Testis (tissue), 3 donors: ENCODE data around the gene VWCE. TPM values are rescaled to one million over a fixed set of nuclear protein-coding genes. Genes with fewer than 3 reads are reported as not detected.
"Not testable (repeated sequence)": the region's sequence is repeated elsewhere in the genome, so short reads cannot be mapped to it uniquely, and the experiment has no call there.

Experiments used
- DNase-seq: peaks from one replicate; pipeline ENCODE4 v3.0.0-alpha.2; 2019
- H3K27ac ChIP-seq, 2 donors: fragments of 200-600 bp; sonication (generic); one replicate each; pipeline ENCODE4 v1.5.1; 2019
- H3K27me3 ChIP-seq: fragments of 200-600 bp; sonication (generic); one replicate; pipeline ENCODE4 v1.5.1; 2019
- H3K36me3 ChIP-seq: fragments of 200-600 bp; sonication (generic); one replicate; pipeline ENCODE4 v1.5.1; 2017; ENCODE audit warnings: low read depth; ENCODE audit errors: missing control alignments
- H3K4me1 ChIP-seq: fragments of 200-600 bp; sonication (generic); one replicate; pipeline ENCODE4 v1.5.1; 2019
- H3K4me3 ChIP-seq, 2 donors: fragments of 200-600 bp; sonication (generic); one replicate each; pipeline ENCODE4 v1.5.1; 2017 to 2019
- H3K9me3 ChIP-seq: fragments of 200-600 bp; sonication (generic); one replicate; pipeline ENCODE4 v1.5.1; 2017
- WGBS, 2 donors: methylation state at CpG; one replicate each; pipeline ENCODE4 v1.1.5; 2018; 5-methylcytosine and 5-hydroxymethylcytosine counted together
- intact Hi-C: fragments of 100-400 bp; cut with DNase I; formaldehyde crosslinking; loops from one replicate; pipeline ENCODE4 v1.15.1; 2023; ENCODE audit warnings: low total_unique reads
- polyA plus RNA-seq: library from polyadenylated mRNA; stranded (reverse); fragments of 350-450 nt; fragmentation: Illumina TruSeq; extraction: RNeasy Lipid Tissue Mini Kit (QIAGEN cat#74804); gene quantifications from one replicate; pipeline ENCODE4 v1.2.3, GENCODE V29; 2014; ENCODE audit warnings: low read depth, low replicate concordance; ENCODE audit not compliant: insufficient read depth
- total RNA-seq, 2 donors: library from RNA; depleted of rRNA; stranded (reverse); fragments of >200 nt; gene quantifications; one replicate each; pipeline ENCODE4 v1.2.3, GENCODE V29; 2016

The VWCE gene
- total and polyA plus RNA-seq, 3 donors from 2014 or later, result 6.6 to 11.1 (median 11.1) TPM

DNA sequence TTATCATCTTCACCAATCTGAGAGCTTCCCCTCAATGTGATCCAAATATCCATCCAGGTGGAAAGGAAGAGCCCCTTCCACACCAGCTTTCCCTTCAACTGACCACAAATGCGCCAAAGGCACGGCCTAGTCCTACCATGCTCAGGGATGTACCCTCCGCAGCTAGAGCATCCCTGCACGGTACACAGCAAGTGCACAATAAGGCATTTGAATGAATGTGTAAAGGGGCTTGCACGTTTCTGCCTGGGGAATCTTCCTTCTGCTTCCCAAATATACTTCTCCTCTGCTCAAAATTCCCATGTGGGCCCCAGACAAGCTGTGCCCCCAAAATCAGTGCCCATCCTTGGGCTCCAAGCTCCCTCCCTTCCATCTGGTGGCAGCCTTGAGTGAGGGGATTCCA lies 76.1 kb downstream of the VWCE start:
- intact Hi-C loops, H3K27me3 ChIP-seq, H3K4me3 ChIP-seq, H3K9me3 ChIP-seq, H3K36me3 ChIP-seq, DNase-seq, H3K4me1 ChIP-seq, H3K27ac ChIP-seq: not testable (repeated sequence)
- 94 to 96% methylated on average over 3 to 5 of the region's 5 CpGs for WGBS, 2 donors

GRCh38 chr11:61218306-61218705 lies 76.8 kb downstream of the VWCE start:
- H3K4me1 ChIP-seq, H3K27me3 ChIP-seq, H3K27ac ChIP-seq, H3K9me3 ChIP-seq, DNase-seq, intact Hi-C loops, H3K36me3 ChIP-seq, H3K4me3 ChIP-seq: not testable (repeated sequence)
- no CpG with 5 or more reads among the region's 4 CpGs for WGBS, 2 donors

DNA sequence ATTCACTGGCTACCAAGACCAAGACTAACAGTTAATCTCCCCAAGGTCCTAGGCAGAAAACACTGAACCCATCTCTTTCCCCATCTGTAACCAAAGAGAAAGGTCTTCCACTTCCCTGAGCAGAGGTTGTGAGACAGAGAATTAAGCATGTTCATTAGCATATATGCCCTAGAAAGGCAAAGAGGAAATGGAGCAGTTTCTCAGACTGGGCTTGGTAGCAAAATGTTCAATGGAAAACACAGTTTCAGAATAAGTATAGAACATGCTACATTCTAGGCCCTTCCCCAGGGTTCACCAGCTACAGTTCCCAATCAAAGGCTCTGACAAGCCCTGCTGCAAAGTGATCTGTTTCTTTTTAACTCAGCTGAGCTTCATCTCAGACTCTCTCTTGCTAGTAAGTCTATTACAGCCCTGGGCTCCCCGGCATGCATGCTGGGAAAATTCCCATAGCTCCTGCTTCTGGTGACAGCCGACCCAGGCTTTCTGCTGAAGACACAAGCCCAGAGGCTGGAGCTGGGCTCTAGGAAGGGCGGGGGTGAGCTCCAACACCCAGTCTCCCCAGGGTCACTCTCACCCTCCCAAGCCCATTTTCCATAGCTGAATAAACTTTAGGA lies 81.3 kb downstream of the VWCE start:
- no CpG with 5 or more reads among the region's 3 CpGs for WGBS, 2 donors
- H3K4me1 ChIP-seq, H3K4me3 ChIP-seq, H3K36me3 ChIP-seq, H3K27ac ChIP-seq, H3K9me3 ChIP-seq, DNase-seq, H3K27me3 ChIP-seq, intact Hi-C loops: not testable (repeated sequence)

GRCh38 chr11:61212202-61212601 lies 82.9 kb downstream of the VWCE start:
- H3K27ac ChIP-seq, result not testable (repeated sequence)

GRCh38 chr11:61211327-61211952 lies 83.7 kb downstream of the VWCE start:
- H3K4me1 ChIP-seq, H3K27ac ChIP-seq, intact Hi-C loops, H3K36me3 ChIP-seq, DNase-seq, H3K9me3 ChIP-seq, H3K27me3 ChIP-seq, H3K4me3 ChIP-seq: not testable (repeated sequence)
- 65 to 67% methylated on average over 4 to 7 of the region's 10 CpGs for WGBS, 2 donors

More at GRCh38 chr11:61212202-61212601, 82.9 kb downstream of the VWCE start:
- H3K36me3 ChIP-seq, DNase-seq, H3K4me3 ChIP-seq, H3K27me3 ChIP-seq, H3K9me3 ChIP-seq, intact Hi-C loops, H3K4me1 ChIP-seq: not testable (repeated sequence)
- WGBS, 2 donors, result no CpG with 5 or more reads among the region's 15 CpGs

GRCh38 chr11:61210629-61211028 lies 84.5 kb downstream of the VWCE start:
- H3K4me1 ChIP-seq, H3K36me3 ChIP-seq, intact Hi-C loops, DNase-seq, H3K27ac ChIP-seq, H3K4me3 ChIP-seq, H3K27me3 ChIP-seq, H3K9me3 ChIP-seq: not testable (repeated sequence)
- WGBS, 2 donors, result no CpG with 5 or more reads among the region's 6 CpGs

Other genes starting within 250 kb of the VWCE start
- 1 to 10 TPM; 1.5 TPM for gene CD5, start 192.8 kb downstream of the VWCE start, total RNA-seq
- gene CD5, start 192.8 kb downstream of the VWCE start, polyA plus RNA-seq, result 2.0 TPM
- 10 to 100 TPM; 29.1 to 31.0 TPM for gene VPS37C, start 133.9 kb downstream of the VWCE start, total RNA-seq
- gene VPS37C, start 133.9 kb downstream of the VWCE start, polyA plus RNA-seq, result 36.9 TPM
- 1 to 10 TPM in 1 of 2 donors, under 1 TPM in 1; 0.31 to 1.7 TPM for gene PGA3, start 91.8 kb downstream of the VWCE start, total RNA-seq
- 1.7 TPM for gene PGA3, start 91.8 kb downstream of the VWCE start, polyA plus RNA-seq
- under 1 TPM in 1 of 2 donors, not detected in 1; 0.56 TPM for gene PGA4, start 73.0 kb downstream of the VWCE start, total RNA-seq
- gene PGA4, start 73.0 kb downstream of the VWCE start, polyA plus RNA-seq, result 7.2 TPM
- under 1 TPM; 0.39 to 0.43 TPM for gene PGA5, start 54.1 kb downstream of the VWCE start, total RNA-seq
- gene PGA5, start 54.1 kb downstream of the VWCE start, polyA plus RNA-seq, result 1.5 TPM
- 100 to 1,000 TPM; 266 to 333 TPM for gene DDB1, start 37.8 kb upstream of the VWCE start, total RNA-seq
- 257 TPM for gene DDB1, start 37.8 kb upstream of the VWCE start, polyA plus RNA-seq
- 100 to 1,000 TPM in 1 of 2 donors, 10 to 100 TPM in 1; 90.1 to 121 TPM for gene TKFC, start 37.9 kb upstream of the VWCE start, total RNA-seq
- 159 TPM for gene TKFC, start 37.9 kb upstream of the VWCE start, polyA plus RNA-seq
- 10 to 100 TPM; 41.7 to 55.8 TPM for gene CYB561A3, start 66.6 kb upstream of the VWCE start, total RNA-seq
- 39.8 TPM for gene CYB561A3, start 66.6 kb upstream of the VWCE start, polyA plus RNA-seq
- 10 to 100 TPM; 41.8 to 42.1 TPM for gene TMEM138, start 67.1 kb upstream of the VWCE start, total RNA-seq
- 61.8 TPM for gene TMEM138, start 67.1 kb upstream of the VWCE start, polyA plus RNA-seq
- gene TMEM216, start 97.3 kb upstream of the VWCE start, total RNA-seq, result 10 to 100 TPM; 19.4 to 25.6 TPM
- gene TMEM216, start 97.3 kb upstream of the VWCE start, polyA plus RNA-seq, result 29.5 TPM
- gene CPSF7, start 134.7 kb upstream of the VWCE start, total RNA-seq, result 10 to 100 TPM; 84.2 to 86.5 TPM
- 107 TPM for gene CPSF7, start 134.7 kb upstream of the VWCE start, polyA plus RNA-seq
- gene SDHAF2, start 134.8 kb upstream of the VWCE start, total RNA-seq, result 10 to 100 TPM; 66.2 to 85.4 TPM
- gene SDHAF2, start 134.8 kb upstream of the VWCE start, polyA plus RNA-seq, result 46.8 TPM
- gene LRRC10B, start 213.4 kb upstream of the VWCE start, total RNA-seq, result 1 to 10 TPM; 4.8 to 6.4 TPM
- 5.5 TPM for gene LRRC10B, start 213.4 kb upstream of the VWCE start, polyA plus RNA-seq